Stimulated activated CD4-positive, alpha-beta T cell treated with anti-CD3 and anti-CD28 coated beads, Interleukin-15, amount 100 ng/mL, for 1 hour (primary cell): ENCODE results near the gene SYTL2.
"Not testable (repeated sequence)": the region's sequence is repeated elsewhere in the genome, so short reads cannot be mapped to it uniquely, and the experiment has no call there.

Experiments
- DNase-seq, 2 donors: peaks; one replicate each; pipeline ENCODE4 v3.0.0-alpha.2; 2020; ENCODE audit warnings: low read depth in 1 of 2, low spot score in 1 of 2

SYTL2 gene

GRCh38 chr11:85698195-85698594 lies 112.7 kb downstream of the SYTL2 start:
- DNase-seq: no peak

- DNase-seq: no peak
Measured at GRCh38 chr11:85697747-85698146, 113.2 kb downstream of the SYTL2 start.

GRCh38 chr11:85695546-85695945 lies 115.4 kb downstream of the SYTL2 start:
- no peak for DNase-seq

DNA sequence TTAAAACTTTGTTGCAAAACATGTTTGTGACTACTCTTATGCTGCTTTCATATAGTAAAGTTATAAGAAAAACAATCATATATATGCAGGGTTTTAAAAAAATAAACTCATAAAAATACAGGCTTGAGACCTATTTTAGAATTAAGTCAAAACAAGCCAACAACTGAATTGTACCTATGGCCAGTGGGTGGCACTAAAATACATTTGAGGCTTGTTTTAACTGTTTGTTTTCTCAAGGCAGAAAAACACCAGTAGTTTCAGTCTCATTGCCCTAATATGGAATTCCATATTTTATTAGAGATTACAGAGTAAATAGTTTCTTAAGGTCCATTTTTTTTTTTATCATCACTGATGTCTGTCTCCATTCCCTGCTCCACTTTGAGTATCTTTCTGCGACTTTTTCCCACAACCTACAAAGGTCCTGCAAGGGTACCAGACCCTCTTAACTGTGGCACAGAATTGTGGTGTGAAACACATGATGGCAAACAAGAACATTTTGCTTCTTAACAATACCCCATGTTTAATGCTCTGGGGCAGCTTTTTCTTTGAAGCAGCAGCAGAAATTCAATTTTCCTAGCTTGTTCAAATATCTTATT lies 116.5 kb downstream of the SYTL2 start:
- DNase-seq: no peak

DNA sequence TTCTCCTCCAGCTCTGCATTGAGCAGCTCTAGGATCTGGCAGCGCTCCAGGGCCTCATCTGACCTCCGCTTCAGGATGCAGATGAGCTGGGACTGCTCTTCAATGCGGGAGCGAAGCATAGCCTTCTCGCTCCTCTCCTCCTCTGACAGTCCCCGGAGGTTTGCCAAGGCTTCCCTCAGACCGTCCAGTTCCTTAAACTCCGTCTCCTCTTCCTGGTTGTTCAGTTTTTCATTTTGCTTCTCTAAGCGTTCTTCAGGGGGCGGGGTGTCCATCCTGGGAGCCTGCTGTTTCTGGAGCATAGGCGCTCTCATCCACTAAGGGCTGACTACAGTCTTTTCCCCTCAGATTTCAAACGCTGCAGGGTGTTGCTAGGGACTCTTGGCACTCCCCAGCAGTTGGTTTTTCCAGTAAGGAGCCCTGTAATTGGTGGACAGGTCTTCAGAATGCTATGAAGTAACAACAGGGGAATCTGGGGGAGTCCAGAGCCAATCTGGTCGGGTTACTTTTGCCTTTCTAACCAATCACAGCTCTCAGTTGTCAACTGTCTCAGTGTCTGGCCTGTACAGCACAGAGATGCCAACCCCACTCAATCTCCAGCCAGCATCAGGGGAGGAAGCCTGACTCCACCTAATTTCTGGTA lies 125.0 kb downstream of the SYTL2 start, which contains the start of gene CCDC89:
TSS of gene CCDC89 (minus strand) at position 376 of the 640 bp plus-strand sequence. CDS start at position 311, 65 bp downstream.
- no peak for DNase-seq

GRCh38 chr11:85685125-85685819 lies 125.7 kb downstream of the SYTL2 start:
- no peak for DNase-seq

DNA sequence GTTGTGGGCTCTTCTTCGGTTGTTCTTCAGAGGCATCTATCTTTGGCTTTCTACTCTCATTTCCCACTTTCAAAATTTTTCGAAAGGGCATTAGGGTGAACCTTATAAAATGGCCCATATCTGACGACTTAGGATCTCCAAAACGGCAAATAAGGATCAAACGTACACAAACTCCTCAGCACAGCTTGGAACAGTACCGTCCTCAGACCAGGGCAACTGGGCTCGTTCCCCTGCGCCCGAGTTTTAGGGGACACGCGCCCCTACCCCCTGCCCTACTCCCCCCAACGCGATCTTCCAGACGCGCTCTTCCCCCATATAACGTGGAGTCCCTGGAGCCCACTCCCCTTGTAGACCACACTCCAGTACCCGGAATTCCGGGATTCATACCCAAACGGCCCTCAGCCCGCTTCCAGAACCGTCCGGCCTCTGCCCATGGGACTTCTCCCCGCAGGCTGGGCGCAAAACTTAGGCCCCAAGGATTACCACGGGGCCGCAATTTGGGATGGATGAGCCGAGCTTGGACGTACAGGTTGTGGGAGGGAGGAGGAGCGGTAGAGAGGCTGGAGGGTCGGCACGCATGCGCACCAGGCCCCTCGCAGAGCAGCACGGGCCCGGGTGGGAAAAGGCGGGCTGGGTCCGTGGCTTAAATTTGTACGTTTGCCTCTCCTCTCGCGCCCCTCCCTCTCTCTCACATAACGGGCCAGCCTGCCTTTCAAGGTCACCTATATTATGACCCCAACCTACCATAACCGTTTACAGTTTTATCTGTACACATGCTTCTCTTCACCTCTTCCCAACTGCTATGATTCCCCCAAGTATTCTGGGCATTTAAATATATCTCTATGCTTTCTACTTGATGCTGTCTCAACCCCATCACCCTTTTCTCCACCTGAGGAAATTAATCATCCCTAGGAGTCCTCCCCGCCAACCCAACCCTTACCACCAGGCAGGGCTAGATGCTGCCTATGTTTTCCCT lies 128.3 kb downstream of the SYTL2 start:
- peak; percentile 16 to 54 for DNase-seq

- no peak for DNase-seq
Measured at GRCh38 chr11:85680897-85681296, 130.0 kb downstream of the SYTL2 start.

DNA sequence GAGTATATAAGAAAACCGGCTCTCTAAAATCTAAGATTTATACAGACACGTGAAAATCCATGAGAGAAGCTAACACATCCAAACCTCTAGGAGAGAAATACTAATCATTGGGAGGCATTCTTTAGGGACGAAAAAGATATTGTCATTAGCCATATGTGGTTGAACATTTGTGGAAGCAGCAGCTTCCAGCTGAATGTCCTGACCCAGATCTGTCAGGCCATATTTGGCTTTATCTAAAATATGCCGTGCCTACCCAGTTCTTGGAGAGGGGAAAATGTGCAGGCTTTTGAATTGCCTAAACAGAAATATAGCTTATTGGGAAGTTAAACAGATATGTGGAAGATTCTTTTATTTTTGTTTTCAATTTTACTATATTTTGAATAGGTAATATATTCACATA lies 131.4 kb downstream of the SYTL2 start:
- no peak for DNase-seq

GRCh38 chr11:85673393-85673792 lies 137.5 kb downstream of the SYTL2 start:
- no peak for DNase-seq

GRCh38 chr11:85672105-85672902 lies 138.6 kb downstream of the SYTL2 start:
- no peak for DNase-seq

GRCh38 chr11:85670949-85671663 lies 139.8 kb downstream of the SYTL2 start:
- not testable (repeated sequence) for DNase-seq

- no peak for DNase-seq
Measured at GRCh38 chr11:85668157-85668556, 142.8 kb downstream of the SYTL2 start.

DNA sequence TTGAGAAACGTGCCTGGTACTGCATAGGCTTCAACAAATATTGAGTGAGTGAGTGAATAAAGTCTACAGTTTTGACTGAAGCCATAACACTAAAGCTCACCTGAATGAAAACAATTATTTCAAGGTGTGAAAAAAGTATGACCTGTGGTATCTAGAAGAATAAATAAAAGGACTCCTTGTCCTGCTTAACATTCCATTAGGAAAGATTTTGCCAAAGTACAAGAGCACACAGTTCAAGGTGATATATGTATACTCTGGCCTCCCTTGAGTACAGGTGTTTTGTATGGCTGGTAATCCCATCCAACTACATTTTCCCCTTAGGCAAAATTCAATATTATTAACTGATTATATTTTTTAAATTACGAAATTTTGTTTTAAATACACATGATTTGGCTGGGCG lies 144.3 kb downstream of the SYTL2 start:
- no peak for DNase-seq

DNA sequence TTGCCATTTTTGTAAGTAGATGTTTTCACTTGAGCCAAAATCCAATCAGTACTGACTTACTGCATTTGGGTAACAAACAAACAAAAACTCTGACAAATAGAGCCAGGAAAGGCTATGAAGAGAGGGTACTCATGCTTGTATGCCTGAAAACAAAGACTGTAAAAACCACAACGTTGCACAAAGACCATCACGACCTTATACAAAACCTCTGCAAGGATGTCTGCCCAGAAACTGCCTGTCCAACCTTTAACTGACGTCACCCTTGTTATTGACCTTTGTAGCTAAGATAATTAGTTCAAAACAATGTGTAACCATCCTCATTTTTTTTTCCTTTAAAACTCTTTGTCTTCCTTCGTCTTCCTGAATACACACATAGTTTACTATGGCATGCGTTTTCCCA lies 145.2 kb downstream of the SYTL2 start:
- DNase-seq: no peak

GRCh38 chr11:85664615-85665481 lies 146.1 kb downstream of the SYTL2 start, which contains the start of gene CREBZF:
CREBZF (minus strand) TSS chr11:85665129; CDS start chr11:85664875, 254 bp downstream.
- DNase-seq: peak; percentile 86 to 91

DNA sequence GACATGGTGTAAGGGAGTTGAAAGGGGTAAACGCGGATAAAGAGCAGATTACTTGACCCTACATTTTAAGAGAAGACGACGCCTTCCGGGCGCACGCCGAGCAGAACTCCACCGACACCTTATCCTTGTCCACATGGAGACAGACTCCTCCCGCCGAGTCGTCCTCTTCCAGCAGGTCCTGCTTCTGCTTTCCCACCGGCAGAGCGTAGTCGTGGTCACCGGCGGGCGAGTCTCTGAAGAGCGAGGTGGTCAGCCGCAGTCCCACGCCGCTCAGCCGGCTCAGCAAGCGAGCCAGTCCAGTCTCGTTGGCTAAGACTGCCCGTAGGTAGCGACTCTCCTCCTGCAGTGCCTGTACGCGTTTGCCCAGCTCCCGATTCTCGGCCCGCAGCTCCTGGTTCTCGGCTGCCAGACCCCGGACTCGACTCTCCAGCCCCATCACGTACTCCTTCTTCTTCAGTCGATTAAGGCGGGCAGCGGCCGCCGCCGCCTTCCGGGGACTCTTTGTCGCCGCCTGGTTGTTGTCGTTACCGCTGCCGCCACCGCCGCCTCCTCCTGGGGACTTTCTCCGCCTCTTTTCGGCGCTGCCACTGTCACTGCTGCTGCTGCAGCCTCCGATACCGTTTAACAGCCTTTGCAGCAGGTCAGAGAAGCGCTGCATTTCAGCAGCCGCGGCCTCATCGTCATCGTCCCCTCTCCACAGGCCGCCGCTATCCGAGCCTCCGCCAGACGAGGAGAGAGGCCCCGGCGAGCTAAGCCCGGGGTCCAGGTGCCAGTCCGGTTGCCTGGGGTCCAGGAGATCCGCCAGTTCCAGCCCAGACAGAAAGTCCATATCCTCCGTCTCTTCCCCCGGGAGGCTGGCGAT lies 147.0 kb downstream of the SYTL2 start:
- DNase-seq: peak; percentile 77 to 78
